CD4-positive, alpha-beta T cell treated with Interleukin-15 for 4 hours (primary cell): ENCODE data around the gene INTS1.

Source experiments
- DNase-seq: peaks from one replicate; pipeline ENCODE4 v3.0.0-alpha.2; 2020; ENCODE audit warnings: low spot score

The INTS1 gene

DNA sequence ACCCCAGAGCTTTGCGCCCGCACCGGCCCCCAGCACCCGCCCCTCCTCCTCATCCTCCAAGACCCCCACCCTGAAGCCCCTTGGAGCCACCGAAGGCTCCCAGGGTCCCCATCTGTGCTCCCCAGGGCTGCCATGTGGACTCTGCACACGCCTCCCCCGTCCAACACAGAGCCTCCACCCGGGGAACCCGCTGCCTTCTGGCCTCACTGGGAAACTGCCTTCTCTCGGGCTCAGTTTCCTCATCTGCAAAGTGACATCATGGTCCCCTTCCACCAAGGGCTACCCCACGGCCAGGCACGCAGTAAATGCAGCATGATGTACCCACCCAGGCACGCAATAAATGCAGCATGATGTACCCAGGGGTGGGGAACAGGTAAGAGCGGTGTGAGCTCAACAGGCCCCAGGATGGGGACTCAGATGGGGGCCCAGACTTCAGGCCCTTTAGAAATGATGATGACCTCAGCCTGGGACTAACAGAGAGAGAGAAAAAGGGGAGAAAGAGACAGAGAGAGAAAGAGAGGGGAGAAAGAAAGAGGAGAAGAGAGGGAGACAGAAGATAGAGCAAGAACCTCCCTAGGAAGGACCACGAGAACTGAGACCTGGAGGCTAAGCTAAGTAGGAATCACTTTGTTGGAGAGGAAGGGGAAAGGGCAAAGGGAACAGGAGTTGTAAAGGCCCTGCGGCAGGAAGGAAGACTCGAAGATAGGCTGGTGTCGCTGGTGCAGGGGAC, 42.4 kb downstream of the INTS1 start:
- no peak for DNase-seq

DNA sequence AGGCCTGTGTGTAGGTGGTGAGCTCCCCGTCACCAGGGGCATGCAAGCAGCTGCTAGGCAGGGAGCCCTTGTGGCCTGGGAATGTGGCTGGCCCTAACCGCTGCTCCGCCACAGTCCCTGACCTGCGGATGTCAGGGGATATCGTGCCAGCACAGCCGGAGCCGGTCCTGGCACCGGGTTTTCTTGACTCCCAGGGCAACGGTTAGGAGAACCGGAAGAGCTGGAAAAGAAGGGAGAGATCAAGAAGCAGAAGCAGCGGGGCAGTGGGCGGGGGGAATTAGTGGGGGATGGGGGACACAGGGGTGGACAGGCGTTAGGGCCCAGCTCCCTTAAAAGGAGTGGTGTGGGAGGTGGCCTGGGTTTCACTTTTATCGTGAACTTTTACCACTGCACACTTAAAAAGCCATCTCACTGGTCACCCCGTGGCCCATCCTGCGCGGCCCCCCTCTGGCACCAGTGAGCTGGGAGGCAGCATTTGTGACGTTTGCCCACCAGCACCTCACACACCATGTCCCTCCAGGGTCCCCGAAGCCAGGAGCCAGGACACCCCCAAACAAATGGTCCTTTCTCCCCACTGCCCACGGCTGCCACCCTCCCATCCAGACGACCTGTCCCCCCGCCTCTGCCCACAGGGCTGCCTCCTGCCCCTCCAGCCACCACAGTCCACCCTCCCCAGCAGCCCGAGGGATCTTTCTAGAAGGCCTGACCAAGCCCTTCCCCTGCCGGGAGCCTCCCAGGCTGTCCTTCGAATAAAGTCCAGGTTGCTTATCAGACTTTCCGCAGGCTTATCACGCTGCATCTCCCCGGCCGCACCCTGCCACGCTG, 43.2 kb downstream of the INTS1 start:
- no peak for DNase-seq

DNA sequence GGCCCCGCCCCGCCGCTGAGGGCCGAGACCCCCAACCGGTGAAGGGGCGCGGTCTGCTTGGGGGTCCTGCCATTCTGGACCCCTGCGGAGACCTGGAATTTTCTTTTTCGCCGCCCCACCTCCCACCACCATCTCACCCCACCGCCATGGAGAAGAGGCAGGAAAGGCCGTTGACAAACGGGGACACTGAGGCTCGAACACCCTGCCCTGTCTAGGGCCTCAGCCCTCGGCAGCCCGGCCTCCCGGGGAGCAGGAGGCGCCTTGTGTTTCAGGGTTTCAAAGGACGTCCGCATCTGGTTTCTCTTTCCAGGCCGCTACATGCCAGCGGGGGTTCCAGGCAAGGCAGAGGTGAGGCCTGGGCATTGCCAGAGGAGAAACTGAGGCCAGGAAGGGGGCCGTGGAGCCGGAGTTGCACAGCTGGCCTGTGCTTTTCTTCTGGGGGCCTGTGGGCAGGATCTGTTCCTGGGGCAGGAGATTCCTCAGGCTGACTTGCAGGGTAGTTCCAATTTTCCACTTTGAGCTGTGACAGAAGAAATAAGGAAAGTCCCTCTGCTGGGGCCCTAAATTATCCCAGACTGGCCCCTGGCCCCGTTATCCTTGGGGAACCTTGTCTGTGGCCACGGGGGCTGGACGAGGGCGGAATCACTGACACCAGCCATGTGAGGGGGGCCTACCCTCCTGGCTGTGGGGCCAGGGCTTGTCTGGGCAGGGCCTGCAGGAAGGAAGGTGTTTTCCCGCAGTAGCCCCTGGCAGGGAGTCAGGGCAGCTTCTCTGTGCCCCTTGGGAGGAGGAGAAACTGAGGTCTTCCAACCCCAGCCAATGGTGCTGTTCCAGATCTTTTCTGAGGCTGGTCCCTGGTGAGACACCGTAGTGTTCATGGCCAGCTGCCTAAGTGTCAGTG, 44.0 kb downstream of the INTS1 start:
- DNase-seq = peak; percentile 2

DNA sequence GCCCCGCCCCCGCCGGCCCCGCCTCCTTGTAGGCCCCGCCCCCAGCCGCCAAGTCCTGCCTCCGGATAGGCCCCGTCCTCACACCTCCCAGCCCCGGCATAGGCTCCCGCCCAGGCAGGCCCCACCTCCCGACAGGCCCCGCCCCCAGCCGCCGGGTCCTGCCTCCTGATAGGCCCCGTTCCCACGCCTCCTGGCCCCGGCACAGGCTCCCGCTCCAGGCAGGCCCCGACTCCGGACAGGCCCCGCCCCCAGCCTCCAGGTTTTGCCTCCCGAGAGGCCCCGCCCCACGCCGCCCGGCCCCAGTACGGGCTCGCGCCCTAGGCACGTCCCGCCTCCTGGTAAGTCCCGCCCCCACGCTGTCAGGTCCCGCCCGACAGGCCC, 44.7 kb downstream of the INTS1 start:
- peak; percentile 98 for DNase-seq

DNA sequence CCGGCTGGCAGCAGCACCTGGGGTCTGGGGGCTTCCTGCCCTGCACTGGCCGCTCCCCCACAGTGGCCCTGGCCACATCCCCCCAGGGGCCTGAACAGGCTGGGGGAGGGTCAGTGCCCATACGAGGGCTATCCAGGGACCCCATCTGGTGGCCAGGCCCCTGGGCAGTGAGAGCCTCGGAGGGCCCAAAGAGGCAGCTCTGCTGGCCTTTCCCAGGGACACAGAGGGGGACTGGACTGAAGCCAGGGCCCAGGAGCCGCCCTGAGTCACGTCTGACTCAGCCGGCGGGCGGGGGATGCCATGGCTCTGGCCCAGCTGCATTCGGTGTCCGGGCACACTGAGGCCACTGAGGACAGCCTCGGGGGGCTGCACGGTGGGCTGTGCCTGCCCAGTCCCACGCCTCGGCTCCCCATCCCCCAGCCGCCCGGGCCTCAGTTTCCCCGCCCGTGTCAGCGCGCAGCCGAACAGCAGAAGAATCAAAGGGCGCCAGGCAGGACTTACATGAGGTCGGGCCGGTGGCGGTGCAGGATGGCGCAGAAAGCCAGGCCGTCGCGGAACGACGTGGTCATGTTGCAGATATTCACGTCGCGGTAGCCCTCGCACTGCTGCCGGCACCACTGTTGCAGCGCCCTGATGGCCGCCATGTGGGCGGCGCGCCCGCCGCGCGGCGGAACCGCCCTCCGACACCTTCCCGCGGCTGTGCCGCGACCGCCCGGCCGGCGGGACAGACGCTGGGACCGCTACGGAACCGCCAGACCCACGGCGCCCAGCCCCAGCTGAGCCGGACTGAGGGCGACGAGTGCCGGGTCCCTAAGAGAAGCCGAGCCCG, 45.3 kb downstream of the INTS1 start, which contains the start of gene MICALL2:
Gene MICALL2 (minus strand): TSS at position 788 of the 829 bp plus-strand sequence. CDS start 144 bp downstream, at position 644.
- DNase-seq = peak; percentile 21

DNA sequence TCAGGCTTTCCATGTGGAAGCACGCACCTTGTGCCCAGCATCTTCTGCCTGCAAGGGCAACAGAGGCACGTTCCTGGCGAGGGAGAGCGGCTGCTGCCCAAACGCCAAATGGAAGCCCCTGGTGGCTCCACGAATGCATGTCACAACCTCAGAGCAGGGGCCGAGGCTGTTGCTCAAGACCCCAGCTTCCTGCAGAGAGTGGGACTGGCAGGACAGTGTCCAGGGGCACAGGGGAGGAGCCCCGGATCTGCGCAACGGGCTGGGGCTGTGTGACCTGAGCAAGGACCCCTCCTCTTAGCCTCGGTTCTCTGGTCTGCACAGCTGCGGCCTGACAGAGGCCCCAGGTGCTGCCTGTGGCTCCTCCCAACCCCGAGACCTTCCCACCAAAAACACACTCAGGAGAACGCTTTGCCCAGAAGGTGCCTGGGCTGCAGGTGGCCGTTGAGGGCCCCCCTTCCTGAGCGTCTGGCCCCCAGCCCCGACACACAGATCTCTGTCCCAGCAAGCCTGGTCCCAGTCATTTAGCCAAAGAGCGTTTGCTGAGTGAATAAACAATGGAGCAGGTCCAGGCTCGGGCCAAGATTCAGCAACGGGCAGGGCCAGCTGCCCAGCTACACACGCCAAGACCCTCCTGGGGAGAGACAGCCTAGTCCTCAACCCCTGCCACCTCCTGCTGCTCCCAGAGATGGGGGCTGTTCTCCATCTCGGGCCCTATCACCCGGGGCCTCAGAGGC, 46.1 kb downstream of the INTS1 start:
- no peak for DNase-seq

DNA sequence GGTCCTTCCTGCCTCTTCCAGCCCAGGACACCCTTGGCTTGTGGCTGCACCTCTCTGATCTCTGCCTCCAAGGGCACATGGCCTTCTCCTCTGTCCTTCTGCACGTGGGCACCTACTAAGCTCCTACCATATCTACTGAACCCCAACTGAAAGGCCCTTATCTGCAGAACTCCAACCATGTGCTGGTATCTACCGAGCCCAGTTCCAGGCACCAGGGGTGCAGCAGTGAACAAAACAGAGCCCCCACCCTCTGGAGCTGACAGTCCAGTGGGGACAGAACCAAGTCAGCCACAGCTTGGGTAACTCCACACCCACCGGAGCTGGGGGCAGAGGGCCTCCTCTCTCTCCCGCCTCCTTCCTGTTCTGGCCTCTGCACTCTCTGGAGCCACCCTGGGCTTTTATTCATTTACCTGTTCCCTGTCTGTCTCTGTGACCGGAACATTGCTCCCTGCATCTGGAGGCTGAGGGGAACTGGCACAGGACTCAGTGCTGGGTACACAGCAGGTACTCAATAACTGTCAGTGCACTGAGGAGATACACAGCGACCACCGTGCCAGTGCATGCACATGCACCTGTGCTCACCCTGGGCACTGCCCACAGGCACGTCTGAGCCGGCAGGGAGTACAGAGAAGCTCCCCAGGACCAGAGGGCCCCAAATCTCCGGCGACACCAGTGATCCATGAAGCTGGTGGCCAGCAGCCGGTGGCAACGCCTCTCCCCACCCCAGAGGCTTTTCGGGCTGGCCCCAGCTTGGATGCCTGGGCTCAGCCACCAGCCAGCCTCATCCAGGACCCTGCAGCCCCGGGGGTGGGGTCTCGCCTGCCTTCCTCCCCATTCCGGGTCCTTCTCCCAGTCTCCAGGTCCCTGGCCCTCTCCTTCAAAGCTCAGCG, 46.9 kb downstream of the INTS1 start:
- DNase-seq = no peak

DNA sequence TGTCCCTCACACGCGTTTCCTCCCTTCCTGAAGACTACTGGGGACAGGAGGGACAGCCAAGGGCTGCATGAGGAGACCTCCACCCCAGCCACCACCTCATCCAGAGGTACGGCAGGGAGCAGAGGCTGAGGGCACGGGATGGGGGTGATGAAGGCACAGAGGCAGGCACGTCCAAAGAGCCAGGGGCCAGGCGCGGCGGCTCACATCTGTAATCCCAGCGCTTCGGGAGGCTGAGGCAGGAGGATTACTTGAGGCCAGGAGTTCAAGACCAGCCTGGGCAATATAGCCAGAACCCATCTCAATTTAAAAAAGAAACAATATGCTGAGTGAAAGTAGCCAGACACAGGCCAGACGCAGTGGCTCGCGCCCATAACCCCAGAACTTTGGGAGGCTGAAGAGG, 48.2 kb downstream of the INTS1 start:
- no peak for DNase-seq

DNA sequence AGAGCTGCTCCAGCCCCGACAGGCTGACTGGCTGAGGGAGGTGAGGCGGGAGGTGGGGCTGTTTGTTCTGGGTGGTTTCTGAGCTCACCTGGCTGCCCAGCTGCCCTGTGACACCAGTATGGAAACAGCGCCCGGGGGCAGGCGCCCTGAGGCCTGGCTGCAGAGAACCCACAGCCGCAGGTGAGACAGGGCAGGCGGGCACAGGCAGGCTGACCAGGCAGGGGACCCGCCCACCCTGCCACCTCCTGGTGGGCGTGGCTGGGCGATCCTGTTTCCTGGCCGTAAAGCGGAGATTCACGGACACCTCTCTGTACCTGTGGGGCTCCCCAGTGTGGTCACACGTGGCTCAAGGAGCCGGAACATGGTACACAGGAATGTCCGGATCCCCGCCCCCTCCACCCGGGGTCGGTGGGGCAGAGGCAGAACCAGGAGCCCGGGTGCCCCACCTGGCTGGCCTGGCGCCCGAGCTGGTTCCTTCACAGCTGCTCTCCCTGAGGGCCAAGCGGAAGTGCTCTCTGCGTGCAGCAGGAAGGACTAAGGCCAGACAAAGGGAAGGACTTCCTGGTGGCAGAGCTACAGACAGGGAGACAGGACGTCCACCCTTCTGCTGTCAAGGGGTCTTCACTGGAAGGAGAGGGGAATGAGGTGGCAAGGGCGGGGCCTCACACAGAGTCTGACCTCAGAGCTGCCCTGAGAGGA, 48.8 kb downstream of the INTS1 start:
- DNase-seq = no peak

DNA sequence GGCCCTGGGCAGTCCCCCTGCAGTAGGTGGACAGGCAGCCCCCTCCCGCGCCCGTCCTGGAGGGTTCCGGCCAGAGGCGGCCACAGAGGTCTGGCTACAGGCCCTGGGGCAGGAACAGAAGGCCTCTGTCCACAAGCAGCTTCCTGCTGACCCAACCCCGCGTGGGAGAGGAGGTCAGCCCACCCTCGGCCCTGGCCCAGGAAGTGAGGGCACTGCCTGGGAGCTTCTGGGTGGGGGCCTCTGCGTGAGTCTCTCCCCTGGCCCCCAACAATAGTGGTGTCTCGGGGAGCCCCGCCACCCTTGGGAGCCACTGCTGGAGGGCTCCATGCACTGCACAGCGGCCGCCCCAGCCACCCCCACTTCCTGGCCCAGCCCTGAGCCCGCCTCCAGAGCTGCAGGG, 49.6 kb downstream of the INTS1 start:
- DNase-seq = no peak

DNA sequence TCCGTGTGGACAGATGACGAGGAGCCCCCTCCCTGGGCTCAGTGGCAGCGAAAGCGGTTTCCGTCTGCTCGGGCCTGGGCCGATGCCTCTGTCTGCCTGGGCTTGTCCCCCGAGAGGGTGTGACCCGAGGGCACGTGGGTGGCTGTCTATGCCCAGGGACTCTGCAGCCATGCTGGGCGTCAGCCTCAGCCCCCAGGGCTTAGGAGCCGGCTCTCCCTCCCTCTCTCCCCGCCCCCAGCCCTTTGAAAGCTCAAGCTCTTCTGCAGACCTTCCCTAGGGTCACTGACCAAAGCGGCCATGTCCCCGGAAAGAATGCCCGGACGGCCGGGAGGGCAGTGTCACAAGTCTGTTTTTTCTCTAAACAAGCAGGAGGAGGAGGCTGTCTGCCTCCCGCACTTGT, 52.0 kb downstream of the INTS1 start:
- DNase-seq = no peak

DNA sequence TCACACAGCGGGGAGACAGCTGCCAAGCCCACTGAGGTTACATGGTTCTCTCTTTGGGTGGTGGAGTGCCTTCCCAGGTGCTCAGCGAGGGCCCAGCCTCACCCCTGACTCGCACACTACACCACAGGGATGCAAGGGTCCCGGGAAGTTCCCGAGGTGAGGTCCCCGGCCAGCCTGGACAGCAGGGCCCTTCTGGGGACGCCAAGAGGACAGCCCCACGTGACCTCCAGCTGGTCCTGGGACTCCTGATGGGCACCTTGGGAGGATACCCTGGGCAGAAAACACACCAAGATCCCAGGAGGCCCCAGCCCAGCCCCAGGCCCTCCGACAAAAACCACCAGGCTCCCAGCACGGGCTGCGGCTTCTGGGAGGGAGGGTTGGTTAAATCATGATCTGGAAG, 53.2 kb downstream of the INTS1 start:
- no peak for DNase-seq

DNA sequence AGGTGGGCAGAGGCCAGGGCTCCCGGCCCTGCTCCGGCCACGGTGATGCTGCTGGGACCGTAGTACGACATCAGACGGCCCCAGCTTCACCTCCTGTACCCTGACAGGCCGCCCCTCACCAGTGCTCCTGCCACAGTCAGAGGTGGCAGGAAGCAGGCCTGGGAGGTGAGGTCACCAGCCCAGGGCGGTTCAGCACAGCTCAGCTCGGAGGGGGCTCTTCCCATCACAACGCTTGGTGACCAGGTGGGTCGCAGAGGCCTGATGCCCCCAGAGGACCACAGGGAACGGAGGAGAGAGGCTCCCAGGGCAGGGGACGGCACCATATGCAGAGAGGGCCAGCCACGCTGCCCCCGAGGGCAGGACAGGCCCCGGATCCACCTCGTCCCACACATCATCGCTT, 53.8 kb downstream of the INTS1 start:
- DNase-seq = no peak

DNA sequence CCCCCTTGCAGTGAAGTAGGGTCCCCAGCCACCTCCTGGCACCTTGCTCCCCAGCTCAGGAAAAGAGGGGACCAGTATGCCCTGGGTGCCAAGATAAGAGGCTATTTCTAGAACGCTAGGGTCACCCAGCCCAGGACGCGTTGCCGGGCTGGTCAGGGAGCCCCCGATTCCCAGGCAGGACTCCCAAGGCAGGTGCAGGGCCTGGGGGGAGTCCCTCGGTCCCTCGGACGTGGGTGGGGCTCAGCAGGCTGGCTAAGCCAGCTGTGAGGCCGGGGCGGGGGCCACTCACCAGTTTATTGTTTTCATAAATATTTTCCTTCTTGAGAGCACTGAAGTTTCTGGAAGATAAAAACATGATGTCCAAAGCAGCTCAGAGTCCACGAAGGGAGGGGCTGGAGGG, 54.2 kb downstream of the INTS1 start:
- no peak for DNase-seq

DNA sequence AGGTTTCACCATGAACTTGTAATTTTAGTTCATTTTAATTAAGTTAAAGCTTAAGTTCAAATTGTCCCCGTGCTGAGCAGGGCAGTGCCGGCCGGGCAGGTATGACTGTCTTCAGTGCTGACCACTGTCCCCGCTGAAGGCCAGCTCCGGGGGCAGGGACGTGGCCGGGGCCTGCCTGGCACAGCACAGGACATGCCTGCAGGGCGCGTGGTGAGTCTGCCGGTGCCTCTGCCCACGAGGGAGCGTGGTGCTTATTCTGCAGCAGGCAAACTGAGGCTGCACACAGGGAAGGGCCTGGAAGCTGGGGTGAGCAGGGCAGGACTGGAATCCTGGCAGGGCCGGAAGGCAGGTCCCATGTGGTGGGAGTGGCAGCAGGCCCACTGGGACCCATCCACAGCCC, 54.7 kb downstream of the INTS1 start:
- DNase-seq = no peak

DNA sequence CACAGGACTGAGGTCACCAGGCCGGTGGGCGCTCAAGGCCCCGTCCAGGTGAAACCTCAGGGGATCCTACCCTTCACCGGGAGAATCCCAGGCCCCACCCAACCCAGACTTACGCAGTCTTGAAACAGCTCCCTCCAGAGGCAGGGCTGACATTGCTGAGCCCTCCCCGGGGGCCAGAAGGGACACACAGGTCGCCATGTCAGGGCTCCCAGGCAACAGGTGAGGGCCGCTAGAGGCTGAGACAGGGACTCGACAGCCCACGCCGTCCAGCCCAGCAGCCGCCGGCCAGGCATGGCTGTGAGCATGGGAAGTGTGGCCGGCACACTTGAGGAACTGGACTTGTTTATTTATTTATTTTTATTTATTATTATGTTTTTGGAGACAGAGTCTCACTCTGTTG, 55.2 kb downstream of the INTS1 start:
- no peak for DNase-seq

DNA sequence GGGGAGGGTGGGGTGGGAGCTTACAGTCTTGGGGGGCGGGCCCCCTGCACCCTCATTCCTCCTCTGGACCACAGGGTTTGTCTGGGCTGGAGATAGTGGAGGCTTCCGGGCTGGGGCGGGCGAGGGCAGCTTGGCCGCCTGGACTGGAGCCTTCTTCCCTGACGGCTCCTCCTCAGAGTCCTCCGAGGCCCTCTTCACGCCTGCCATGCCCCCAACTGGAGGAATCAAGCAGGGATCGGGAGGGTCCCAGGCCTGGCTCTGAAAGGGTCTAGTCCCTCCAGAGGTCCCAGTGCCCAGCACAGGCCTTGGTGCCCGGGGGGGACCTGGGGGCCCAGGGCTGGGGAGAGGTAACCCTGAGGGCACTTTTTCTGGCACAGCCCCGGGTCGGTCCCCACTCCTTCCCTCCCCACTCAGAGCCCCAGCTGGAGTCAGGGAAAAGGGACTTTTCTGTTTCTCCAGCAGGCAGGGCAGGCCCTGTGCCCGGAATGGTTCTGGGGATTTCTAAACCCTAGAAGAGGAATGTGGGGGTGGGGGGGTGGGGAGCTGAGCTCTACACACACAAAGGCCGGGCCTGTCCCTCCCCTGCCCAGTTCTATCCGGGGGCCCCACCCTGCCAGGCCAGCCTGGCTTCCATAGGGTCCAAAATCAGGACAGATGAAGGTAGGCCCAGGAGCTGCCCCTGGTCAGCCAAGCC, 56.5 kb downstream of the INTS1 start:
- no peak for DNase-seq

DNA sequence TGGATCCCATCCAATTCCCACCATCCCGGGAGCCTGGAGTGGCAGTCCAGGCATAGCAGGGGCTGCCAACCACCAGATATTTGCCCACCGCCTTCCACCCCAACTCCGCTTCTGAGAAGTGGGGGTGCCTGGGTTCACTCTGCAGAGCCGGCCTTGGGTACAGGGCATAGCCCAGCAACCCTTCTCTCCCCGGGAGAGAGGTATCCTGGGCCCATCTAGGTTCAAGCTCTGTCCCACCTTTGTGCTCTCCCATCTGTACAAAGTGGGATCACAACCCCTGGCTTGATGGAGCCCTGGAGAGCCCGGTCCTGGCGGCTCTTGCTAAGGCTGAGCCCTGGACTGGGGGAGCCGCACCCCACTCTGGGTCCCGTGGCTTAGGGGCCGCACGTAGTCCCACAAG, 57.1 kb downstream of the INTS1 start:
- DNase-seq = no peak

DNA sequence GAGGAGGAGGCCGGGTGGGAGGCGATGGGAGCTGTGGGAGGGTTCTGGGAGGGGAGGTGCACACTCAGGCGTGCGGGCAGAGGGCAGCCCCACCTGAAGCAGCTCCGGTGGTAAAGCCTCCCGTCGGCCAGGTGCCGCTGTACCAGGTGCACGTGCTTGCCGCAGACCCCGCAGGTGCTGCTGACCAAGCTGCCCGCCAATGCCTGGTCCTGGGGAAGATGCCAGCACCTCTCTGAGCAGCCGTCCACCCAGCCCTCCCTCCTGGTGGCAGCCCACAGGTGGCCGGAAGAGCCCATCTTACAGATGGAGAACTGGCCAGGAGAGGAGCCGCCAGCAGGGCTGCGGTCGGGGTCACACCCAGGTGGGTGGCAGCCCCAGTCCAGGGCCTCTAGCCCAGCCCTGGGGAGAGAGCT, 57.6 kb downstream of the INTS1 start:
- no peak for DNase-seq
